Neuronal stem cell (in vitro differentiated cells): ENCODE measurements around the gene LARGE2.

Experiments
- DNase-seq: peaks from one replicate; pipeline ENCODE4 v3.0.0-alpha.2; 2013; ENCODE audit warnings: low spot score
- H2AFZ ChIP-seq: one replicate; pipeline ENCODE4 v1.6.1; 2013; ENCODE audit warnings: mild to moderate bottlenecking, low read length, inconsistent platforms
- H2AK5ac ChIP-seq: 2 replicates; pipeline ENCODE4 v1.6.1; 2013; ENCODE audit warnings: low read depth, mild to moderate bottlenecking, inconsistent platforms, low read length, moderate library complexity, mixed read lengths
- H2BK120ac ChIP-seq: 2 replicates; pipeline ENCODE4 v1.6.1; 2013; ENCODE audit warnings: low read depth, mild to moderate bottlenecking, inconsistent platforms, low read length, moderate library complexity, mixed read lengths
- H2BK12ac ChIP-seq: one replicate; pipeline ENCODE4 v1.6.1; 2013; ENCODE audit warnings: low read length, inconsistent platforms
- H2BK15ac ChIP-seq: 2 replicates; pipeline ENCODE4 v1.6.1; 2013; ENCODE audit warnings: mild to moderate bottlenecking, low read length, inconsistent platforms, mixed read lengths
- H2BK5ac ChIP-seq: one replicate; pipeline ENCODE4 v1.6.1; 2013; ENCODE audit warnings: inconsistent platforms, mild to moderate bottlenecking, low read length, moderate library complexity
- H3K14ac ChIP-seq: one replicate; pipeline ENCODE4 v1.6.1; 2013; ENCODE audit warnings: low read length, inconsistent platforms
- H3K18ac ChIP-seq: 2 replicates; pipeline ENCODE4 v1.6.1; 2013; ENCODE audit warnings: low read length, inconsistent platforms
- H3K23ac ChIP-seq: 2 replicates; pipeline ENCODE4 v1.6.1; 2013; ENCODE audit warnings: low read depth, mild to moderate bottlenecking, mixed read lengths, low read length, inconsistent platforms; ENCODE audit not compliant: poor library complexity
- H3K27ac ChIP-seq: replicated peaks from 3 replicates; pipeline ENCODE4 v1.5.1; 2013; ENCODE audit warnings: low read length, inconsistent platforms
- H3K27me3 ChIP-seq, 3 experiments: 2 replicates each; pipeline ENCODE4 v1.6.1; 2013; ENCODE audit warnings: low read length in 3 of 3, mild to moderate bottlenecking in 2 of 3, inconsistent platforms in 1 of 3, low read depth in 1 of 3, mixed read lengths in 1 of 3, moderate library complexity in 1 of 3; ENCODE audit not compliant: control insufficient read depth in 3 of 3, insufficient read depth in 3 of 3
- H3K36me3 ChIP-seq, 2 donors: replicated peaks in 1 of 2; 2 replicates each; pipeline ENCODE4 v1.6.1; 2013; ENCODE audit warnings: low read length in 2 of 2; ENCODE audit not compliant: control insufficient read depth in 2 of 2, insufficient read depth in 2 of 2
- H3K4ac ChIP-seq: 2 replicates; pipeline ENCODE4 v1.6.1; 2013; ENCODE audit warnings: inconsistent platforms, mild to moderate bottlenecking, low read length, moderate library complexity
- H3K4me1 ChIP-seq, 2 donors: 1 replicate in 1 of 2; 2 replicates in 1 of 2; pipeline ENCODE4 v1.6.1; 2013; ENCODE audit warnings: low read length in 2 of 2, low read depth in 1 of 2; ENCODE audit not compliant: control insufficient read depth in 2 of 2, insufficient read depth in 1 of 2
- H3K4me2 ChIP-seq: one replicate; pipeline ENCODE4 v1.6.1; 2013; ENCODE audit warnings: mild to moderate bottlenecking, low read length, inconsistent platforms; ENCODE audit not compliant: insufficient read depth, poor library complexity, severe bottlenecking
- H3K4me3 ChIP-seq, 2 donors: 2 replicates each; pipeline ENCODE4 v1.5.1; 2013; ENCODE audit warnings: low read length in 2 of 2, mild to moderate bottlenecking in 2 of 2, inconsistent platforms in 1 of 2, moderate library complexity in 1 of 2
- H3K79me1 ChIP-seq: one replicate; pipeline ENCODE4 v1.6.1; 2013; ENCODE audit warnings: low read depth, mild to moderate bottlenecking, inconsistent platforms, low read length, moderate library complexity
- H3K9ac ChIP-seq: one replicate; pipeline ENCODE4 v1.6.1; 2013; ENCODE audit warnings: mild to moderate bottlenecking, low read depth, low read length, inconsistent platforms; ENCODE audit not compliant: poor library complexity
- H3K9me3 ChIP-seq, 2 donors: replicated peaks in 1 of 2; 2 replicates each; pipeline versions ENCODE3 to v1.6.1; 2013; ENCODE audit warnings: low read length in 2 of 2, mild to moderate bottlenecking in 2 of 2, inconsistent platforms in 1 of 2, low read depth in 1 of 2, mixed read lengths in 1 of 2, moderate library complexity in 1 of 2; ENCODE audit not compliant: control insufficient read depth in 2 of 2, insufficient read depth in 1 of 2
- H4K8ac ChIP-seq: one replicate; pipeline ENCODE4 v1.6.1; 2013; ENCODE audit warnings: low read depth, mild to moderate bottlenecking, inconsistent platforms, low read length, moderate library complexity
- H4K91ac ChIP-seq: one replicate; pipeline ENCODE4 v1.6.1; 2013; ENCODE audit warnings: low read length, low read depth, mild to moderate bottlenecking, inconsistent platforms; ENCODE audit not compliant: poor library complexity
- WGBS, 2 donors: extraction: QIAGEN DNeasy Blood & Tissue Kit; methylation state at CpG; one replicate each; pipeline ENCODE4 v1.1.7; 2013; ENCODE audit warnings: missing lambda C conversion rate in 2 of 2, mixed read lengths in 1 of 2; ENCODE audit not compliant: insufficient read length in 2 of 2, insufficient replicate concordance in 1 of 2; ENCODE audit errors: extremely low coverage in 2 of 2; 5-methylcytosine and 5-hydroxymethylcytosine counted together

Gene LARGE2

DNA sequence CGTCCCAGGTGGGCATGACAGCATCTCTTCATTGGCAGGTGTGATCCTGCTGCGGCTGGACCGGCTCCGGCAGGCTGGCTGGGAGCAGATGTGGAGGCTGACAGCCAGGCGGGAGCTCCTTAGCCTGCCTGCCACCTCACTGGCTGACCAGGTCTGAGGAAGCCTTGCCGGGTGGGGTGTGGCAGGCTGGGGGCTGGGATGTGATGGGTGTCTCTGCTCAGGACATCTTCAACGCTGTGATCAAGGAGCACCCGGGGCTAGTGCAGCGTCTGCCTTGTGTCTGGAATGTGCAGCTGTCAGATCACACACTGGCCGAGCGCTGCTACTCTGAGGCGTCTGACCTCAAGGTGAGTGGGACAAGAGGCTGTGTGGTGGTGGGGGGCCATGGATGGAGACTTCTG is 3.5 kb downstream of the LARGE2 start:
- no peak for DNase-seq
- Histone ChIP-seq H3K27me3 (peaks cover 0 to 45% (median 13%) of the 10 kb centered on the region in 3 experiments), H3K4me2 (no peak overlapping the region), H4K91ac (no peak overlapping the region), H3K27ac (no peak overlapping the region), H2BK12ac (no peak overlapping the region), H2BK120ac (no peak overlapping the region), H3K79me1 (peaks cover 7% of the 10 kb centered on the region), H2AFZ (no peak overlapping the region), H3K4me3 (no peak overlapping the region), H4K8ac (no peak overlapping the region), H2AK5ac (no peak overlapping the region), H3K4ac (no peak overlapping the region), H3K9me3 (no peaks in the 10 kb centered on the region), H3K36me3 (peaks cover 0 to 1% of the 10 kb centered on the region in 2 donors), H3K18ac (peak overlapping the region; percentile 19), H3K9ac (no peak overlapping the region), H2BK5ac (peak overlapping the region; percentile 54), H3K4me1 (peaks cover 5 to 7% of the 10 kb centered on the region in 2 donors), H3K23ac (no peak overlapping the region), H2BK15ac (no peak overlapping the region), H3K14ac (no peak overlapping the region)
- no CpG with 5 or more reads among the region's 12 CpGs for WGBS, 2 donors

DNA sequence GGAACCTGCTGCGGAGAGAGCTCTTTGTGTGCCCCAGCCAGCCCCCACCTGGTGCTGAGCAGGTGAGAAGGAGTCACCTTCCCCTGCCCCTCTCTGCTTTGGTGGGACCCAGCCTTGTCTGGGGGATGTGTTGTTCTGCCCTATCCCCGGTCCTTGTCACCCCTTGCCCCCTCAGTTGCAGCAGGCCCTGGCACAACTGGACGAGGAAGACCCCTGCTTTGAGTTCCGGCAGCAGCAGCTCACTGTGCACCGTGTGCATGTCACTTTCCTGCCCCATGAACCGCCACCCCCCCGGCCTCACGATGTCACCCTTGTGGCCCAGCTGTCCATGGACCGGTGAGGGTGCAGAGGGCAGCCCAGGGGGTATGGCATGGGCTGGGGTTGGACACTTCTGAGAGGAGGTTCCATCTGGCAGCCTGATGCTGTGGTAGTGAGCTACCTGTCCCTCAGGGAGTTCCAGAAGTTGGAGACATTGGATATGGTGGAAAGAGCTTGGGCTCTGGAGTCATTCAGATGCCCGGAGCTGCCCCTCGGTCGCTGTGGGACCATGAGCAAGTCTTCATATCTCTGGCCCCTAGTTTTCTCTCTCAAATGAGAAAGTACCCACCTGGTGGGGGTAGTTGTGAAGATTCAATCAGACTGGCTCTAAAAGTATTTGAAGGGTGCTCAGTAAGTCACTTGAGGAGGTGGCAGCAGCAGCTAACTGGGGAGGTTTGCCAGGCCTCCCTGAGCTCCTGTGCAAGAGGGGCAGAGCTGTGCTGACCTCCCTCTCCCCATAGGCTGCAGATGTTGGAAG is 4.3 kb downstream of the LARGE2 start:
- no peak overlapping the region for H4K8ac ChIP-seq
- peak overlapping the region; percentile 23 for H3K4ac ChIP-seq
- H2BK15ac ChIP-seq = no peak overlapping the region
- peaks cover 7% of the 10 kb centered on the region for H3K79me1 ChIP-seq
- H3K27ac ChIP-seq = no peak overlapping the region
- peak overlapping the region; percentile 54 for H2BK5ac ChIP-seq
- peaks cover 3 to 6% of the 10 kb centered on the region in 2 donors for H3K36me3 ChIP-seq
- H3K9ac ChIP-seq = no peak overlapping the region
- no peak overlapping the region for H3K23ac ChIP-seq
- H4K91ac ChIP-seq = peak overlapping the region; percentile 92
- H3K4me3 ChIP-seq = no peak overlapping the region
- no peak overlapping the region for H3K14ac ChIP-seq
- no CpG with 5 or more reads among the region's 12 CpGs for WGBS, 2 donors
- no peak overlapping the region for H3K4me2 ChIP-seq
- peak overlapping the region; percentile 38 for H3K18ac ChIP-seq
- H2BK120ac ChIP-seq = no peak overlapping the region
- H2BK12ac ChIP-seq = peak overlapping the region; percentile 90
- H3K4me1 ChIP-seq = peaks cover 0 to under 1% of the 10 kb centered on the region in 2 donors
- no peak overlapping the region for H2AFZ ChIP-seq
- peaks cover 0 to 38% (median 13%) of the 10 kb centered on the region in 3 experiments for H3K27me3 ChIP-seq
- no peak for DNase-seq
- no peaks in the 10 kb centered on the region for H3K9me3 ChIP-seq
- no peak overlapping the region for H2AK5ac ChIP-seq

DNA sequence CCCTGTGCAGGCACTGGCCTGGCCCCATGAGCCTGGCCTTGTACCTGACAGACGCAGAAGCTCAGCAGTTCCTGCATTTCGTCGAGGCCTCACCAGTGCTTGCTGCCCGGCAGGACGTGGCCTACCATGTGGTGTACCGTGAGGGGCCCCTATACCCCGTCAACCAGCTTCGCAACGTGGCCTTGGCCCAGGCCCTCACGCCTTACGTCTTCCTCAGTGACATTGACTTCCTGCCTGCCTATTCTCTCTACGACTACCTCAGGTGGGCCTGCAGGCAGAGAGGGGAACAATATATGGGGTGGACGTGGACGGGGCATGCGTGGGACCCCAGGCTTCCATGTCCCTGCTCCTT is 4.9 kb downstream of the LARGE2 start:
- no peak overlapping the region for H2BK120ac ChIP-seq
- H2AFZ ChIP-seq = no peak overlapping the region
- peaks cover 6 to 11% of the 10 kb centered on the region in 2 donors for H3K36me3 ChIP-seq
- H3K4me1 ChIP-seq = no peaks in the 10 kb centered on the region
- no peak overlapping the region for H2BK5ac ChIP-seq
- peaks cover 0 to 32% (median 13%) of the 10 kb centered on the region in 3 experiments for H3K27me3 ChIP-seq
- no peak overlapping the region for H3K9ac ChIP-seq
- peak overlapping the region; percentile 92 for H4K91ac ChIP-seq
- no peak overlapping the region for H3K4ac ChIP-seq
- no peak overlapping the region for H4K8ac ChIP-seq
- no peak overlapping the region for H3K4me3 ChIP-seq
- no peak overlapping the region for H2BK15ac ChIP-seq
- H3K79me1 ChIP-seq = peaks cover 7% of the 10 kb centered on the region
- no CpG with 5 or more reads among the region's 15 CpGs for WGBS, 2 donors
- H3K27ac ChIP-seq = no peak overlapping the region
- H3K23ac ChIP-seq = peak overlapping the region; percentile 43
- H3K4me2 ChIP-seq = no peak overlapping the region
- H3K18ac ChIP-seq = no peak overlapping the region
- peak overlapping the region; percentile 75 for H2AK5ac ChIP-seq
- H3K14ac ChIP-seq = no peak overlapping the region
- peaks cover 0 to 2% of the 10 kb centered on the region in 2 donors for H3K9me3 ChIP-seq
- DNase-seq = no peak
- no peak overlapping the region for H2BK12ac ChIP-seq

DNA sequence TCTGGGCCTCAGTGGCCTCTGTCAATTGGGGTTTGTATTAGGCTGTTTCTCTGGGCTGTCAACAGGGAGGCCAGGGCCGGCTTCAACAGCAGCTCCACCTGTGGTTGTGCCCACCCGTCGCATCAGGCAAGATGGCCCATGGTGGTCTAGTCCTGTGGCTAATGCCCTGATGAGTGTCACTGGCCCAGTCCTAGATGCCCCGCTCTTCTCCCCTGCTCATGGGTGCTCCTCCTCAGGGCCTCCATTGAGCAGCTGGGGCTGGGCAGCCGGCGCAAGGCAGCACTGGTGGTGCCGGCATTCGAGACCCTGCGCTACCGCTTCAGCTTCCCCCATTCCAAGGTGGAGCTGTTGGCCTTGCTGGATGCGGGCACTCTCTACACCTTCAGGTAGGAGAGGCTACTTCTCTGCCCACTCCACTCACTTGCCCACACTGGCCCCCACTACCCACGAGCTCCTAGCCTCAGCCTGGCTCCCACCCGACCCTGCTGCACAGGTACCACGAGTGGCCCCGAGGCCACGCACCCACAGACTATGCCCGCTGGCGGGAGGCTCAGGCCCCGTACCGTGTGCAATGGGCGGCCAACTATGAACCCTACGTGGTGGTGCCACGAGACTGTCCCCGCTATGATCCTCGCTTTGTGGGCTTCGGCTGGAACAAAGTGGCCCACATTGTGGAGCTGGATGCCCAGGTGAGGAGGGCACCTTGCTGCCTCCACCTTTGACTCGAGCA is 5.4 kb downstream of the LARGE2 start:
- Histone ChIP-seq H3K36me3 (peaks cover 7 to 17% of the 10 kb centered on the region in 2 donors), H3K27me3 (peaks cover 0 to 27% (median 10%) of the 10 kb centered on the region in 3 experiments), H3K4ac (no peak overlapping the region), H2AK5ac (peak overlapping the region; percentile 75), H3K4me3 (no peak overlapping the region), H2AFZ (no peak overlapping the region), H2BK12ac (peak overlapping the region; percentile 30), H3K4me2 (no peak overlapping the region), H3K4me1 (no peaks in the 10 kb centered on the region), H3K18ac (peak overlapping the region; percentile 62), H3K23ac (peak overlapping the region; percentile 61), H4K8ac (peak overlapping the region; percentile 57), H2BK15ac (no peak overlapping the region), H3K9me3 (peaks cover 0 to 2% of the 10 kb centered on the region in 2 donors), H4K91ac (no peak overlapping the region), H3K9ac (no peak overlapping the region), H3K27ac (no peak overlapping the region), H3K14ac (no peak overlapping the region), H2BK5ac (peak overlapping the region; percentile 39), H3K79me1 (peaks cover 7% of the 10 kb centered on the region), H2BK120ac (no peak overlapping the region)
- no peak for DNase-seq
- no CpG with 5 or more reads among the region's 27 CpGs for WGBS, 2 donors
